Nephron progenitor cell (in vitro differentiated cells): ENCODE measurements around the gene KLHL29.
A peak's percentile ranks its signal among the peaks of the same experiment; 100 is the strongest.

ENCODE experiments used
- DNase-seq: peaks from one replicate; pipeline ENCODE4 v3.0.0; 2021
- H3K27ac Mint-ChIP-seq: 2 replicates; pipeline ENCODE4 v1.8.0; 2021; ENCODE audit warnings: mild to moderate bottlenecking, moderate library complexity, mixed read lengths
- H3K27me3 Mint-ChIP-seq: 2 replicates; pipeline ENCODE4 v1.8.0; 2021; ENCODE audit warnings: mild to moderate bottlenecking, low read depth, mixed read lengths; ENCODE audit not compliant: poor library complexity
- H3K36me3 Mint-ChIP-seq: 2 replicates; pipeline ENCODE4 v1.8.0; 2021; ENCODE audit warnings: low read depth, mixed read lengths
- H3K4me1 Mint-ChIP-seq: 2 replicates; pipeline ENCODE4 v1.8.0; 2021; ENCODE audit warnings: mixed read lengths
- H3K4me3 Mint-ChIP-seq: 2 replicates; pipeline ENCODE4 v1.8.0; 2021; ENCODE audit warnings: mild to moderate bottlenecking, moderate library complexity, mixed read lengths
- H3K9me3 Mint-ChIP-seq: 2 replicates; pipeline ENCODE4 v1.8.0; 2021; ENCODE audit warnings: mild to moderate bottlenecking, moderate library complexity, mixed read lengths
- CTCF ChIP-seq: fragments of 200-600 bp; sonication (generic); IDR thresholded peaks from 2 replicates; pipeline ENCODE4 v1.5.0; 2021; ENCODE audit warnings: antibody characterized with exemption

KLHL29 gene

DNA sequence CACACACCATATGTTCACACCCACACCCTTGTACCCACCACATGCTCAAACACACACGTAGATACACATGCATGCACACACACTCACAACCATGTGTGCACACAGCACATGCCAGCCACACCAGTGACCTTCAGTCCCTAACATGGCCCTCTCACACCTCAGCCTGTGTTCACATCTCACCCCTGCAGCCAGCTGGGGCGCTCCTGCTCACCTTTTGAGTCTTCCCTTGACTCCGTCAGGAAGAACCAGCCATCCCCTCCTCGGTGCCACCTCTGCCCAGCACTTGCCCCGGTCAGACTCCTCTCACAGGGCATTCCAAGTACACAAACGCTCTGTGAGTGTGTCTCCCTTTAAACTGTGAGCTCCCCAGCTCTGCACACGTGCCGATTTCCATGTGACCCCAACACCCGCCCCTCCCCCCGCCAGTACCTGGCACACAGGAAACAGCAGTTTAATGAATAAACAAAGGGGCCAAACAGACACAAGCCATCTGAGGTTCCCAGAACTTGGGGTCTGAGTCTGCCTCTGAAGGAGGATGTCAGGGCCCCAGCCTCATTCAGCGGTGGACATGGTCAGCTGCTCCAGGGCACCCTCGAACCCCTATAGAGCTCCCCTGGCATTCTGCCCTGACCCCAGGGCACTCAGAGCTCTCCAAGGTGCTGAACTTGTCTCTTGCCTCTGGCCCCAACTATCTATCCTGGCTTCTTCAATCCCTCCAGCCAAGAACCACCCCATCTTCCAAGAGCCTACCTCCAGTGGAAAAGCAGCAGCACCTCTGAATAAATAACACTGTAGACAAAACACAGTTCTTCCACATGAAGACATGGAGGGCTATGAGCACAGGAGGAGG lies 289.1 kb downstream of the KLHL29 start:
- DNase-seq = peak; percentile 71

GRCh38 chr2:23675506-23675905 lies 290.5 kb downstream of the KLHL29 start:
- Mint-ChIP-seq H3K9me3 (peaks cover 4% of the 10 kb centered on the region), H3K27me3 (peaks cover 7% of the 10 kb centered on the region), H3K4me3 (no peak overlapping the region), H3K4me1 (peaks cover 12% of the 10 kb centered on the region), H3K36me3 (no peaks in the 10 kb centered on the region), H3K27ac (no peak overlapping the region)
- DNase-seq = no peak
- no peak for TF ChIP-seq CTCF

More for the DNA sequence above, 289.1 kb downstream of the KLHL29 start:
- H3K4me3 Mint-ChIP-seq = no peak overlapping the region
- H3K9me3 Mint-ChIP-seq = peaks cover 4% of the 10 kb centered on the region
- no peaks in the 10 kb centered on the region for H3K36me3 Mint-ChIP-seq
- no peak overlapping the region for H3K27ac Mint-ChIP-seq
- no peak for TF ChIP-seq CTCF
- peaks cover 23% of the 10 kb centered on the region for H3K4me1 Mint-ChIP-seq
- peaks cover 2% of the 10 kb centered on the region for H3K27me3 Mint-ChIP-seq

- no peak for TF ChIP-seq CTCF
- no peak for DNase-seq
- peaks cover 8% of the 10 kb centered on the region for H3K4me1 Mint-ChIP-seq
- peaks cover 4% of the 10 kb centered on the region for H3K9me3 Mint-ChIP-seq
- H3K27ac Mint-ChIP-seq = no peak overlapping the region
- no peak overlapping the region for H3K4me3 Mint-ChIP-seq
- peaks cover 7% of the 10 kb centered on the region for H3K27me3 Mint-ChIP-seq
- no peaks in the 10 kb centered on the region for H3K36me3 Mint-ChIP-seq
Observed at GRCh38 chr2:23677836-23678235, 292.9 kb downstream of the KLHL29 start.

- no peak for DNase-seq
- TF ChIP-seq CTCF = no peak
- Mint-ChIP-seq H3K36me3 (no peaks in the 10 kb centered on the region), H3K27ac (no peak overlapping the region), H3K4me1 (peaks cover 13% of the 10 kb centered on the region), H3K4me3 (no peak overlapping the region), H3K9me3 (peaks cover 4% of the 10 kb centered on the region), H3K27me3 (peaks cover 7% of the 10 kb centered on the region)
Observed at GRCh38 chr2:23679044-23679443, 294.1 kb downstream of the KLHL29 start.

DNA sequence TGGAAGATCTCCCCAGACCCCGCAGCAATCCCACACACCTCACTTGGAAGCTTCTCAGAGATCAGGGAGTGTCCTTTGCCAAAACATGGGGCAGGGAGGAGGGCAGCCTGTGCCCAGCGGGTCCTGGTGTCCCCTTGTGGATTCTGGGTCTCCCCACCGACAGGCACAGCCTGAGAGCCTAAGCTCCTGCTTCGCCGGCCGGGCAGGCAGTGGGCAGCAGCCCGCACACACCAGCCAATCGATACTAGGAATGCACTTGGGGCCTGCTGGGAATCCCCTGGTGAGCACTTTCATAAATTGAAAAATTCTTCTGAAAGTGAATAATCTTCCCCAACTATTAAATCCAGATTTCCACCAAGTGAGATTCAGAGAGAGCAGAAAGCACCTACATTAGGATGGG lies 296.0 kb downstream of the KLHL29 start:
- no peak for DNase-seq
- TF ChIP-seq CTCF = no peak
- H3K4me3 Mint-ChIP-seq = no peak overlapping the region
- H3K27me3 Mint-ChIP-seq = peaks cover 7% of the 10 kb centered on the region
- H3K4me1 Mint-ChIP-seq = peaks cover 28% of the 10 kb centered on the region
- H3K9me3 Mint-ChIP-seq = peaks cover 4% of the 10 kb centered on the region
- no peak overlapping the region for H3K27ac Mint-ChIP-seq
- H3K36me3 Mint-ChIP-seq = no peaks in the 10 kb centered on the region
